ENCODE measurements around the gene NAALADL2. TPM values are rescaled to one million over a fixed set of nuclear protein-coding genes. Genes with fewer than 3 reads are reported as not detected.

Gene NAALADL2
- total RNA-seq, 1 donor from 2014 or later: 2.9 TPM

GRCh38 chr3:175144368-175144767 lies 285.2 kb downstream of the NAALADL2 start:
- no peak for TF ChIP-seq CTCF (conservative IDR thresholded peaks at IDR 0.05; ENCODE audit: low read depth, low read length)
- H3K4me3 ChIP-seq (ENCODE audit: low read depth, low read length): no peak overlapping the region
- DNase-seq (ENCODE audit: low read depth): no peak

GRCh38 chr3:175146258-175146657 lies 287.1 kb downstream of the NAALADL2 start:
- no peak overlapping the region for H3K4me3 ChIP-seq (ENCODE audit: low read depth, low read length)
- peak; percentile 37 for TF ChIP-seq CTCF (conservative IDR thresholded peaks at IDR 0.05; ENCODE audit: low read depth, low read length)
- DNase-seq (ENCODE audit: low read depth): no peak

GRCh38 chr3:175149675-175150074 lies 290.5 kb downstream of the NAALADL2 start:
- no peak for DNase-seq (ENCODE audit: low read depth)
- no peak for TF ChIP-seq CTCF (conservative IDR thresholded peaks at IDR 0.05; ENCODE audit: low read depth, low read length)

GRCh38 chr3:175150812-175151401 lies 291.8 kb downstream of the NAALADL2 start:
- DNase-seq (ENCODE audit: low read depth): peak; percentile 13
- TF ChIP-seq CTCF (conservative IDR thresholded peaks at IDR 0.05; ENCODE audit: low read depth, low read length): no peak
- H3K4me3 ChIP-seq (ENCODE audit: low read depth, low read length): no peak overlapping the region

More at GRCh38 chr3:175149675-175150074, 290.5 kb downstream of the NAALADL2 start:
- H3K4me3 ChIP-seq (ENCODE audit: low read depth, low read length): no peak overlapping the region

GRCh38 chr3:175153595-175153994 lies 294.5 kb downstream of the NAALADL2 start:
- DNase-seq (ENCODE audit: low read depth): no peak
- H3K4me3 ChIP-seq (ENCODE audit: low read depth, low read length): no peak overlapping the region
- no peak for TF ChIP-seq CTCF (conservative IDR thresholded peaks at IDR 0.05; ENCODE audit: low read depth, low read length)

GRCh38 chr3:175155172-175155571 lies 296.0 kb downstream of the NAALADL2 start:
- no peak for DNase-seq (ENCODE audit: low read depth)
- no peak for TF ChIP-seq CTCF (conservative IDR thresholded peaks at IDR 0.05; ENCODE audit: low read depth, low read length)
- no peak overlapping the region for H3K4me3 ChIP-seq (ENCODE audit: low read depth, low read length)

GRCh38 chr3:175159202-175159601 lies 300.1 kb downstream of the NAALADL2 start:
- no peak for TF ChIP-seq CTCF (conservative IDR thresholded peaks at IDR 0.05; ENCODE audit: low read depth, low read length)
- DNase-seq (ENCODE audit: low read depth): no peak
- no peak overlapping the region for H3K4me3 ChIP-seq (ENCODE audit: low read depth, low read length)

All from epithelial cell of proximal tubule (primary cell).